ENCODE results near the gene CLEC16A.

- TF ChIP-seq, protein P1, sequence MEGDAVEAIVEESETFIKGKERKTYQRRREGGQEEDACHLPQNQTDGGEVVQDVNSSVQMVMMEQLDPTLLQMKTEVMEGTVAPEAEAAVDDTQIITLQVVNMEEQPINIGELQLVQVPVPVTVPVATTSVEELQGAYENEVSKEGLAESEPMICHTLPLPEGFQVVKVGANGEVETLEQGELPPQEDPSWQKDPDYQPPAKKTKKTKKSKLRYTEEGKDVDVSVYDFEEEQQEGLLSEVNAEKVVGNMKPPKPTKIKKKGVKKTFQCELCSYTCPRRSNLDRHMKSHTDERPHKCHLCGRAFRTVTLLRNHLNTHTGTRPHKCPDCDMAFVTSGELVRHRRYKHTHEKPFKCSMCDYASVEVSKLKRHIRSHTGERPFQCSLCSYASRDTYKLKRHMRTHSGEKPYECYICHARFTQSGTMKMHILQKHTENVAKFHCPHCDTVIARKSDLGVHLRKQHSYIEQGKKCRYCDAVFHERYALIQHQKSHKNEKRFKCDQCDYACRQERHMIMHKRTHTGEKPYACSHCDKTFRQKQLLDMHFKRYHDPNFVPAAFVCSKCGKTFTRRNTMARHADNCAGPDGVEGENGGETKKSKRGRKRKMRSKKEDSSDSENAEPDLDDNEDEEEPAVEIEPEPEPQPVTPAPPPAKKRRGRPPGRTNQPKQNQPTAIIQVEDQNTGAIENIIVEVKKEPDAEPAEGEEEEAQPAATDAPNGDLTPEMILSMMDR (IDR thresholded peaks at IDR 0.05) = no peak
- no peak for TF ChIP-seq POLR2A (IDR thresholded peaks at IDR 0.05)
Observed at GRCh38 chr16:10895053-10895946, 49.1 kb upstream of the CLEC16A start.
